ENCODE data around the gene LPAR1.

GRCh38 chr9:110977259-110977709, 61.0 kb downstream of the LPAR1 start:
- TF ChIP-seq CTCF (IDR thresholded peaks at IDR 0.05) (no peak), POLR2A (IDR thresholded peaks at IDR 0.05) (no peak)
